ES-I3 (cell line): ENCODE data around the gene NEURL1B.

ENCODE experiments used
- H3K36me3 ChIP-seq: 2 replicates; pipeline ENCODE4 v1.6.1; 2013; ENCODE audit warnings: mild to moderate bottlenecking, low read length, control low read depth, moderate library complexity; ENCODE audit not compliant: insufficient read depth
- H3K4me1 ChIP-seq: 2 replicates; pipeline ENCODE4 v1.6.1; 2013; ENCODE audit warnings: mild to moderate bottlenecking, control low read depth, low read length; ENCODE audit not compliant: insufficient read depth
- H3K9ac ChIP-seq: 2 replicates; pipeline ENCODE4 v1.6.1; 2013; ENCODE audit warnings: low read depth, mild to moderate bottlenecking, low read length, moderate library complexity
- H3K9me3 ChIP-seq: 2 replicates; pipeline ENCODE4 v1.6.1; 2013; ENCODE audit warnings: mild to moderate bottlenecking, low read length, moderate library complexity; ENCODE audit not compliant: control insufficient read depth, insufficient read depth

NEURL1B gene

GRCh38 chr5:172728481-172729241, 87.6 kb downstream of the NEURL1B start:
- Histone ChIP-seq H3K4me1 (peaks cover 4% of the 10 kb centered on the region; the same call in 1 of the 2 replicates), H3K9me3 (no peaks in the 10 kb centered on the region), H3K36me3 (no peaks in the 10 kb centered on the region), H3K9ac (no peak overlapping the region)

- H3K36me3 ChIP-seq, result no peaks in the 10 kb centered on the region
- H3K9ac ChIP-seq, result no peak overlapping the region
- H3K4me1 ChIP-seq, result peaks cover 7% of the 10 kb centered on the region; the same call in 1 of the 2 replicates
- H3K9me3 ChIP-seq, result no peaks in the 10 kb centered on the region
Measured at GRCh38 chr5:172729588-172729987, 88.5 kb downstream of the NEURL1B start.

- Histone ChIP-seq H3K36me3 (no peaks in the 10 kb centered on the region), H3K9ac (no peak overlapping the region), H3K9me3 (no peaks in the 10 kb centered on the region), H3K4me1 (peaks cover 7% of the 10 kb centered on the region; the same call in 1 of the 2 replicates)
Measured at GRCh38 chr5:172730222-172730621, 89.2 kb downstream of the NEURL1B start.

- Histone ChIP-seq H3K9me3 (no peaks in the 10 kb centered on the region), H3K9ac (no peak overlapping the region), H3K4me1 (peaks cover 7% of the 10 kb centered on the region; the same call in 1 of the 2 replicates), H3K36me3 (no peaks in the 10 kb centered on the region)
Measured at GRCh38 chr5:172730981-172731679, 90.1 kb downstream of the NEURL1B start.

- H3K36me3 ChIP-seq, result no peaks in the 10 kb centered on the region
- no peak overlapping the region for H3K9ac ChIP-seq
- H3K9me3 ChIP-seq, result no peaks in the 10 kb centered on the region
- peaks cover 7% of the 10 kb centered on the region; the same call in 1 of the 2 replicates for H3K4me1 ChIP-seq
Measured at GRCh38 chr5:172731680-172732074, 90.6 kb downstream of the NEURL1B start.

- H3K4me1 ChIP-seq, result peaks cover 7% of the 10 kb centered on the region; the same call in 1 of the 2 replicates
- H3K9me3 ChIP-seq, result no peaks in the 10 kb centered on the region
- H3K9ac ChIP-seq, result no peak overlapping the region
- H3K36me3 ChIP-seq, result no peaks in the 10 kb centered on the region
Measured at GRCh38 chr5:172732201-172732865, 91.3 kb downstream of the NEURL1B start.

GRCh38 chr5:172733131-172733973, 92.3 kb downstream of the NEURL1B start:
- H3K4me1 ChIP-seq, result peaks cover 7% of the 10 kb centered on the region; the same call in 1 of the 2 replicates
- no peaks in the 10 kb centered on the region for H3K9me3 ChIP-seq
- H3K36me3 ChIP-seq, result no peaks in the 10 kb centered on the region
- H3K9ac ChIP-seq, result no peak overlapping the region

GRCh38 chr5:172733974-172734346, 92.9 kb downstream of the NEURL1B start:
- Histone ChIP-seq H3K4me1 (peaks cover 7% of the 10 kb centered on the region; the same call in 1 of the 2 replicates), H3K9ac (no peak overlapping the region), H3K9me3 (no peaks in the 10 kb centered on the region), H3K36me3 (no peaks in the 10 kb centered on the region)

- H3K4me1 ChIP-seq, result peaks cover 7% of the 10 kb centered on the region; the same call in 1 of the 2 replicates
- H3K9me3 ChIP-seq, result no peaks in the 10 kb centered on the region
- H3K9ac ChIP-seq, result no peak overlapping the region
- H3K36me3 ChIP-seq, result no peaks in the 10 kb centered on the region
Measured at GRCh38 chr5:172735141-172735831, 94.2 kb downstream of the NEURL1B start.

GRCh38 chr5:172736508-172737135, 95.6 kb downstream of the NEURL1B start:
- H3K36me3 ChIP-seq, result no peaks in the 10 kb centered on the region
- H3K4me1 ChIP-seq, result peaks cover 7% of the 10 kb centered on the region; the same call in 1 of the 2 replicates
- H3K9me3 ChIP-seq, result no peaks in the 10 kb centered on the region
- H3K9ac ChIP-seq, result no peak overlapping the region

- no peak overlapping the region for H3K9ac ChIP-seq
- no peaks in the 10 kb centered on the region for H3K9me3 ChIP-seq
- H3K36me3 ChIP-seq, result no peaks in the 10 kb centered on the region
- H3K4me1 ChIP-seq, result no peaks in the 10 kb centered on the region; the same call in 1 of the 2 replicates
Measured at GRCh38 chr5:172739375-172739774, 98.3 kb downstream of the NEURL1B start.

GRCh38 chr5:172740428-172741205, 99.6 kb downstream of the NEURL1B start:
- H3K36me3 ChIP-seq, result no peaks in the 10 kb centered on the region
- no peaks in the 10 kb centered on the region for H3K9me3 ChIP-seq
- no peaks in the 10 kb centered on the region; the same call in 1 of the 2 replicates for H3K4me1 ChIP-seq
- no peak overlapping the region for H3K9ac ChIP-seq
